Suprapubic skin (tissue), 3 donors: ENCODE measurements around the gene BAHCC1.

Source experiments
- POLR2A ChIP-seq, 2 donors: fragments of 450-650 bp; IDR thresholded peaks; one replicate each; pipeline ENCODE4 v1.6.1; 2017; ENCODE audit warnings: antibody characterized with exemption in 2 of 2, mild to moderate bottlenecking in 2 of 2, moderate library complexity in 2 of 2
- TF ChIP-seq, protein P1 (sequence below), 2 donors: fragments of 200-600 bp in 1 of 2; fragments of 450-650 bp in 1 of 2; sonication (generic) in 1 of 2; IDR thresholded peaks; one replicate each; pipeline ENCODE4 v1.5.1; 2016 to 2019; ENCODE audit warnings: antibody characterized with exemption in 2 of 2, mild to moderate bottlenecking in 1 of 2, moderate library complexity in 1 of 2

DNA sequence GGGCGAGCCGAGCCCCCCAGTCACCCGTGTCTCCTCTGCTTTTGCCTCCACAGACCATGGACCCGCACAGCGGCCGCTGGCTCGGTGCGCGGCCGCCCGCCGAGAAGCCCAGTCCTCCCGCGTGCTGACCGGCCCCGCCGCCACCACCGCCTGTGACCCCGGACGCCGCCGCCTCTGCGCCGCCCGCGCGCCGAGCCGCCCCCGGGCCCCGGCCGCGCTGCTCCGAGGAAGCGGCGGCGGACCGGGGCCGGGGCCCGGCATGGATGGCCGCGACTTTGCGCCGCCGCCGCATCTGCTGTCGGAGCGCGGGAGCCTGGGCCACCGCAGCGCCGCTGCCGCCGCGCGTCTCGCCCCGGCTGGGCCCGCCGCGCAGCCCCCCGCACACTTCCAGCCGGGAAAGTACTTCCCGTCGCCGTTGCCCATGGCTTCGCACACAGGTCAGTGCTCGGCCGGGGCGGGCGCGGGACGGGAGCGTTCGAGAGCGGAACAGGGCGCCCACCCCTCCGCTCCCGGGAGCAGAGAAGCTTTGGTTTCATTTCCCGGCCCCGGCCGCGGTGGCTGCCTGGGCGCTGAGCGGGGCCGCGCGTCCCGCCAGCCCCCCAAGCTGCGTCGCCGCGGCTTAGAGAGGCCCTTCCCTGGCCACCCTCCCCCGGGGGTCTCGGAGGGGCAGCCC is 4.4 kb downstream of the BAHCC1 start:
- TF ChIP-seq, protein P1, sequence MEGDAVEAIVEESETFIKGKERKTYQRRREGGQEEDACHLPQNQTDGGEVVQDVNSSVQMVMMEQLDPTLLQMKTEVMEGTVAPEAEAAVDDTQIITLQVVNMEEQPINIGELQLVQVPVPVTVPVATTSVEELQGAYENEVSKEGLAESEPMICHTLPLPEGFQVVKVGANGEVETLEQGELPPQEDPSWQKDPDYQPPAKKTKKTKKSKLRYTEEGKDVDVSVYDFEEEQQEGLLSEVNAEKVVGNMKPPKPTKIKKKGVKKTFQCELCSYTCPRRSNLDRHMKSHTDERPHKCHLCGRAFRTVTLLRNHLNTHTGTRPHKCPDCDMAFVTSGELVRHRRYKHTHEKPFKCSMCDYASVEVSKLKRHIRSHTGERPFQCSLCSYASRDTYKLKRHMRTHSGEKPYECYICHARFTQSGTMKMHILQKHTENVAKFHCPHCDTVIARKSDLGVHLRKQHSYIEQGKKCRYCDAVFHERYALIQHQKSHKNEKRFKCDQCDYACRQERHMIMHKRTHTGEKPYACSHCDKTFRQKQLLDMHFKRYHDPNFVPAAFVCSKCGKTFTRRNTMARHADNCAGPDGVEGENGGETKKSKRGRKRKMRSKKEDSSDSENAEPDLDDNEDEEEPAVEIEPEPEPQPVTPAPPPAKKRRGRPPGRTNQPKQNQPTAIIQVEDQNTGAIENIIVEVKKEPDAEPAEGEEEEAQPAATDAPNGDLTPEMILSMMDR (IDR thresholded peaks at IDR 0.05), result no peak
- no peak for TF ChIP-seq POLR2A (IDR thresholded peaks at IDR 0.05)
